Stimulated activated effector memory CD8-positive, alpha-beta T cell treated with anti-CD3 and anti-CD28 coated beads, Interleukin-12 subunit alpha, Interleukin-12 subunit beta, amount 100 ng/mL, for 72 hours (primary cell): ENCODE measurements around the gene COX7A2.

Experiments used
- ATAC-seq: fragments of 150-1000 bp; cut with Tn5 transposase; 2 replicates; pipeline ENCODE4 v1.10.0; 2021
- DNase-seq, 2 donors: peaks; one replicate each; pipeline ENCODE4 v3.0.0; 2021 to 2022; ENCODE audit warnings: low spot score in 2 of 2
- H3K27ac Mint-ChIP-seq: one replicate; pipeline ENCODE4 v1.8.0; 2022; ENCODE audit warnings: mild to moderate bottlenecking, mixed read lengths
- H3K36me3 Mint-ChIP-seq: one replicate; pipeline ENCODE4 v1.8.0; 2022; ENCODE audit warnings: mild to moderate bottlenecking, mixed read lengths
- H3K4me1 Mint-ChIP-seq: one replicate; pipeline ENCODE4 v1.8.0; 2022; ENCODE audit warnings: mixed read lengths
- H3K4me3 Mint-ChIP-seq: one replicate; pipeline ENCODE4 v1.8.0; 2022; ENCODE audit warnings: mild to moderate bottlenecking, mixed read lengths
- H3K9me3 Mint-ChIP-seq: one replicate; pipeline ENCODE4 v1.8.0; 2022; ENCODE audit warnings: mixed read lengths

The COX7A2 gene

GRCh38 chr6:75243333-75244062 lies at the start of gene COX7A2:
Gene COX7A2 (minus strand): TSS chr6:75243801. CDS start chr6:75243734, 67 bp downstream.
- Mint-ChIP-seq H3K27ac (peak within 1 kb of the TSS; percentile 99), H3K9me3 (no peaks in the 10 kb centered on the region), H3K36me3 (peaks cover 47% of the 10 kb centered on the region), H3K4me3 (peak within 1 kb of the TSS; percentile 92), H3K4me1 (peaks cover 17% of the 10 kb centered on the region)
- DNase-seq (peak; percentile 54 to 89), ATAC-seq (peak; percentile 98)

GRCh38 chr6:75292555-75292954 lies 49.0 kb upstream of the COX7A2 start:
- no peak overlapping the region for H3K4me3 Mint-ChIP-seq
- H3K9me3 Mint-ChIP-seq, result no peaks in the 10 kb centered on the region
- H3K27ac Mint-ChIP-seq, result no peak overlapping the region
- peaks cover under 1% of the 10 kb centered on the region for H3K4me1 Mint-ChIP-seq
- peaks cover 9% of the 10 kb centered on the region for H3K36me3 Mint-ChIP-seq
- ATAC-seq, result no peak
- DNase-seq, result no peak

- Mint-ChIP-seq H3K9me3 (no peaks in the 10 kb centered on the region), H3K4me3 (no peak overlapping the region), H3K4me1 (peaks cover 9% of the 10 kb centered on the region), H3K36me3 (peaks cover 9% of the 10 kb centered on the region), H3K27ac (no peak overlapping the region)
- DNase-seq (no peak), ATAC-seq (no peak)
These were observed 48.1 kb upstream of the COX7A2 start for GRCh38 chr6:75291744-75292143.

- Mint-ChIP-seq H3K4me3 (no peak overlapping the region), H3K27ac (no peak overlapping the region), H3K36me3 (peaks cover 9% of the 10 kb centered on the region), H3K9me3 (no peaks in the 10 kb centered on the region), H3K4me1 (peaks cover 13% of the 10 kb centered on the region)
- DNase-seq (no peak), ATAC-seq (no peak)
These were observed 47.7 kb upstream of the COX7A2 start for GRCh38 chr6:75291331-75291730.

- no peak for DNase-seq
- H3K36me3 Mint-ChIP-seq, result peaks cover 9% of the 10 kb centered on the region
- peaks cover 15% of the 10 kb centered on the region for H3K4me1 Mint-ChIP-seq
- no peak overlapping the region for H3K27ac Mint-ChIP-seq
- H3K9me3 Mint-ChIP-seq, result no peaks in the 10 kb centered on the region
- ATAC-seq, result no peak
- H3K4me3 Mint-ChIP-seq, result no peak overlapping the region
These were observed 46.7 kb upstream of the COX7A2 start for GRCh38 chr6:75290136-75290945.

GRCh38 chr6:75288023-75288422 lies 44.4 kb upstream of the COX7A2 start:
- no peak for DNase-seq
- no peak overlapping the region for H3K27ac Mint-ChIP-seq
- no peaks in the 10 kb centered on the region for H3K9me3 Mint-ChIP-seq
- H3K4me1 Mint-ChIP-seq, result peaks cover 15% of the 10 kb centered on the region
- no peak overlapping the region for H3K4me3 Mint-ChIP-seq
- peaks cover 9% of the 10 kb centered on the region for H3K36me3 Mint-ChIP-seq
- no peak for ATAC-seq

- peaks cover 9% of the 10 kb centered on the region for H3K36me3 Mint-ChIP-seq
- H3K27ac Mint-ChIP-seq, result peak overlapping the region; percentile 14
- no peak overlapping the region for H3K4me3 Mint-ChIP-seq
- no peaks in the 10 kb centered on the region for H3K9me3 Mint-ChIP-seq
- ATAC-seq (no peak), DNase-seq (no peak)
- H3K4me1 Mint-ChIP-seq, result peaks cover 15% of the 10 kb centered on the region
These were observed 43.8 kb upstream of the COX7A2 start for GRCh38 chr6:75287424-75287823.

- no peaks in the 10 kb centered on the region for H3K9me3 Mint-ChIP-seq
- H3K36me3 Mint-ChIP-seq, result peaks cover 9% of the 10 kb centered on the region
- ATAC-seq (no peak), DNase-seq (no peak)
- H3K4me1 Mint-ChIP-seq, result peaks cover 15% of the 10 kb centered on the region
- no peak overlapping the region for H3K4me3 Mint-ChIP-seq
- H3K27ac Mint-ChIP-seq, result peak overlapping the region; percentile 14
These were observed 43.4 kb upstream of the COX7A2 start for GRCh38 chr6:75286955-75287354.

- DNase-seq, result no peak
- Mint-ChIP-seq H3K4me3 (no peak overlapping the region), H3K36me3 (peaks cover 9% of the 10 kb centered on the region), H3K9me3 (no peaks in the 10 kb centered on the region), H3K4me1 (peaks cover 21% of the 10 kb centered on the region), H3K27ac (no peak overlapping the region)
- ATAC-seq, result no peak
These were observed 41.7 kb upstream of the COX7A2 start for GRCh38 chr6:75285283-75285639.

GRCh38 chr6:75284632-75285282 lies 41.2 kb upstream of the COX7A2 start, which contains the start of gene TMEM30A:
Gene TMEM30A (minus strand): TSS chr6:75284792. CDS start chr6:75284638, 154 bp downstream.
- no peak within 1 kb of the TSS for H3K4me3 Mint-ChIP-seq
- no peak within 1 kb of the TSS for H3K27ac Mint-ChIP-seq
- peaks cover 26% of the 10 kb centered on the region for H3K4me1 Mint-ChIP-seq
- DNase-seq (peak; percentile 80 to 97), ATAC-seq (peak; percentile 96)
- H3K36me3 Mint-ChIP-seq, result peaks cover 5% of the 10 kb centered on the region
- no peaks in the 10 kb centered on the region for H3K9me3 Mint-ChIP-seq

- peak; percentile 59 for ATAC-seq
- DNase-seq, result peak in 1 of 2 donors; percentile 3
- Mint-ChIP-seq H3K36me3 (no peaks in the 10 kb centered on the region), H3K4me3 (no peak overlapping the region), H3K27ac (no peak overlapping the region), H3K4me1 (peaks cover 33% of the 10 kb centered on the region), H3K9me3 (no peaks in the 10 kb centered on the region)
These were observed 40.5 kb upstream of the COX7A2 start for GRCh38 chr6:75283907-75284631.

GRCh38 chr6:75282706-75283105 lies 39.1 kb upstream of the COX7A2 start:
- Mint-ChIP-seq H3K27ac (no peak overlapping the region), H3K9me3 (no peaks in the 10 kb centered on the region), H3K4me1 (peaks cover 45% of the 10 kb centered on the region), H3K36me3 (no peaks in the 10 kb centered on the region), H3K4me3 (no peak overlapping the region)
- no peak for DNase-seq
- no peak for ATAC-seq

GRCh38 chr6:75281653-75282052 lies 38.1 kb upstream of the COX7A2 start:
- ATAC-seq (no peak), DNase-seq (no peak)
- Mint-ChIP-seq H3K27ac (no peak overlapping the region), H3K4me1 (peaks cover 40% of the 10 kb centered on the region), H3K4me3 (no peak overlapping the region), H3K9me3 (no peaks in the 10 kb centered on the region), H3K36me3 (no peaks in the 10 kb centered on the region)

- H3K27ac Mint-ChIP-seq, result no peak overlapping the region
- peaks cover 47% of the 10 kb centered on the region for H3K4me1 Mint-ChIP-seq
- H3K4me3 Mint-ChIP-seq, result peak overlapping the region; percentile 17
These were observed 36.7 kb upstream of the COX7A2 start for GRCh38 chr6:75280131-75280855.

More at GRCh38 chr6:75280131-75280855, 36.7 kb upstream of the COX7A2 start:
- no peaks in the 10 kb centered on the region for H3K9me3 Mint-ChIP-seq
- ATAC-seq (no peak), DNase-seq (no peak)
- no peaks in the 10 kb centered on the region for H3K36me3 Mint-ChIP-seq
